T-helper 1 cell (primary cell): ENCODE measurements around the gene LRRC14B.
"Not testable (repeated sequence)": the region's sequence is repeated elsewhere in the genome, so short reads cannot be mapped to it uniquely, and the experiment has no call there.

Source experiments
- DNase-seq, 5 donors: peaks; one replicate each; pipeline ENCODE4 v3.0.0-alpha.2; 2012 to 2020

LRRC14B gene

DNA sequence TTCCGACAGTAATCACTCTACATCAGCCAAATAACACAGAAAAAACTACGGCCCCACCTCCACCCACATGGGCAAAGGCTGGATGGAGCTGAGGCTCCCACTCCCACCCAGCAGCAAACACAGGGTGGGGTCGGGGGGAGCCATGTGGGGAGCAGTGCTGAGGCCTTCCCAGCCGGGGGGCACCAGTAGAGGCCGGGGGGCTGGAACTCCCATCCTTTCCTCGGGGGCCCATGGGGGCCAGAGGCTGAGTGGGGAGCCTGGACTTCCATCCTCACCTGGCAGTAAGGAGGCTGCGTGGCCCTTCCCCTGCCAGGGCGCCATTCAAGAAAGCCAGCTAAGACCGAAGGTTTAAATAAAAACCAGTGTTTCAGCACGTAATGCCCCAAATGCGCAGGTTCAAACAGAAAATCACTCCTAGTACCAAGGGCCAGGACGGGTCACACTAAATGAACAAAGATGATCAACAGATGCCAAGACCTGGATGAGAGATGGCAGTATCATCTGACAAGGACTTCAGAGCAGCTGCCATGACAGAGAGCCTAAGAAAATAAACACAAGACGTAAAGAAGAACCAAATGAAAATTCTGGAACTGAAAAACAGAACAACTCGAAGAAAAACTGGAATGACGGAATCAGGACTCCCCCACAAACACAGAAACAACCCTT is 17.3 kb downstream of the LRRC14B start:
- no peak for DNase-seq

DNA sequence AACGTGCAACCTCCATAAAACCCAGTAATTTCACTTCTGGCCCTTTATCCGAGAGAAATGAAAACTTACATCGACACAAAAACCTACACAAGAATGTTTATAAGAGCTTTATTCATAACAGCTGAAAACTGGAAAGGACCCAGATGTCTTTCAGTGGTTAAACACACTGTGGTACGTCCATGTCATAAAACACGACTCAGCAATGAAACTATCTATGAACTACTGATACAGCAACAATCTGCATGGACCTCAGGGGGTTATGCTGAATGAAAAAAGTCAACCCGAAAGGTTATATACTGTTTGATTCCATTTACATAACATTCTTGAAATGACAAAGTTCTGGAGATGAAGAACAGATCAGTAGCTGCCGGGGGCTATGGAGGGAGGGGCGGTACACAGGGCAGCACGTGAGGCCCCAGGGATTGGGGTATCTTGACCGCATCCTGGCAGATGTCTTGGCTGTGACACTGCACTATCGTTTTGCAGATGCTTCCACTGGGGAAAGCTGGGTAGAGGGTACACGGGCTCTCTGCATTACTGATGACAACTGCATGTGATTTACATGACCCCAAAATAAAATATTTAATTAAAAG is 22.6 kb downstream of the LRRC14B start:
- DNase-seq = no peak

DNA sequence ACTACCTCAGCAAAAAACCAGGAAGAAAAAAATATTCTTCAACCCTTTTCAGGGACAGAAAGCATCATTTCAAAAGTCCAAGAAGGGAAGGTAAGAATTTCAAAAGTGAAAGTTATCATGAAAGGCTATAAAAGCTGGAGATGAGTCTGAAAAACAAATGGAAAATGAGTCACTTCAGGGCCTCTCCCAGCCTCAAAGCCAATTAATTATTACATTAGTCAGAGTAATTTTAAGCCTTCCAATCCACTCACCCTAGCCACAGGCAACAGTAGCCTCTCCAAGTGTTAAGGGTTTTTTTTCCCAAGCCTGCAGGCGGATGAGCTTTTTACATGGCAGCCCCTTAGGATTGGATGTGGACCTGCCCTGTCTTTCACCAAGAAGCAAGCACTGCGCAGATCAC is 24.0 kb downstream of the LRRC14B start:
- not testable (repeated sequence) for DNase-seq

DNA sequence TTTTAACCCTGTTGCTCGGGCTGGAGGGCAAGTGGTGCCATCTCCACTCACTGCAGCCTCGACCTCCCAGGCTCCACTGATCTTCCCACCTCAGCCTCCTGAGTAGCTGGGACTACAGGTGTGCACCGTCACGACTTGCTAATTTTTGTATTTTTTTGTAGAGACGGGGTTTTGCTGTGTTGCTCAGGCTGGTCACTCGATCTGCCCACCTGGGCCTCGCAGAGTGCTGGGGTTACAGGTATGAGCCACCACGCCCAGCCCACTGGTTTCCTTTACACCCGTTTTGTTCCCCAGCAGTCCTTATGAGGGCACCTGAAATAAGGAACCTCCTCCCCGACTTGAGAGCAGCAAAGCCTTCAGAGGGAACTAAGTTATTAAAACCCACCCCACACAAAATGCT is 24.8 kb downstream of the LRRC14B start:
- DNase-seq = not testable (repeated sequence)

DNA sequence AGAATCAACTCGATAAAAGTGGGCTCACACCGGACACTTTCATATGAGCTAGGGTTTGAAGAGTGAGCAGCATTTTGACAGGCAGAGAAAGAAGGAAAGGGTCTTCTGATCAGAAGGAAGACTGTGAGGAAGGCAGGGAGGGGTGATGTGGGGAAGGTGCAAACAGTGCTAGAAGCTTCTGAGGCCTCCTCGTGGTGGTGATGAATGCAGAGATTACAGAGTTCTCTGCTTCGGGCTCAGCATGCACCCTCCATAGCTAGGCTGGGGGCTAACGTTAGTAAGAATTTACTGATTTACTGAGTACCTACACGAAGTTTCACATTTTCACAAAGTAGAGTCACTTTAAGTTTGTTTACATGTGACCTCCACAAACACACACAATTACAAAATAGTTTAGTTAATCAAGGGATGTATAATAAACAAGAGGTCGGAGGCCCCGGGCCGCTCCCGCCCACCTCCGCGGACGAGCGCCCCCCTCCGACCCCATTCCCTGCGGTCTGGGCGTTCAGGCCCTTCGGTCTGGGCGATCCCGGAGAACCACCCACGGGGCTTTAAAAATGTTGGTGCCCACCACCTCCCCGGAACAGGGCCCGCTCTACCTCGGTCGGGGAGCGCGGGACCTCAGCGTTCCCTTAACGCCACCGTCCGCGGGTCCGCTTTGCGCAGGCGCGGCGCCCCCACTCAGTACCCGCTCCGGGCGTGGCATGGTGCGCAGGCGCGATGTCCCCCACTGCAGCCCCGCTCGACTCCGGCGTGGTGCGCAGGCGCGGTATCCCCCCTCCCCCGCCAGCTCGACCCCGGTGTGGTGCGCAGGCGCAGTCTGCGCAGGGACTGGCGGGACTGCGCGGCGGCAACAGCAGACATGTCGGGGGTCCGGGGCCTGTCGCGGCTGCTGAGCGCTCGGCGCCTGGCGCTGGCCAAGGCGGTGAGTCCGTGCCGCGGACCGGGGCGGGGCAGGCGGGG is 26.5 kb downstream of the LRRC14B start, which contains the start of the genes CCDC127 and SDHA:
Gene CCDC127 (minus strand): TSS at position 660 of the 963 bp plus-strand sequence. CDS start 1,304 bp downstream, outside the sequence.
Gene SDHA (plus strand): TSS at position 827 of the 963 bp plus-strand sequence. CDS start 36 bp downstream, at position 863.
- peak; percentile 97 to 100 (median 98) for DNase-seq

DNA sequence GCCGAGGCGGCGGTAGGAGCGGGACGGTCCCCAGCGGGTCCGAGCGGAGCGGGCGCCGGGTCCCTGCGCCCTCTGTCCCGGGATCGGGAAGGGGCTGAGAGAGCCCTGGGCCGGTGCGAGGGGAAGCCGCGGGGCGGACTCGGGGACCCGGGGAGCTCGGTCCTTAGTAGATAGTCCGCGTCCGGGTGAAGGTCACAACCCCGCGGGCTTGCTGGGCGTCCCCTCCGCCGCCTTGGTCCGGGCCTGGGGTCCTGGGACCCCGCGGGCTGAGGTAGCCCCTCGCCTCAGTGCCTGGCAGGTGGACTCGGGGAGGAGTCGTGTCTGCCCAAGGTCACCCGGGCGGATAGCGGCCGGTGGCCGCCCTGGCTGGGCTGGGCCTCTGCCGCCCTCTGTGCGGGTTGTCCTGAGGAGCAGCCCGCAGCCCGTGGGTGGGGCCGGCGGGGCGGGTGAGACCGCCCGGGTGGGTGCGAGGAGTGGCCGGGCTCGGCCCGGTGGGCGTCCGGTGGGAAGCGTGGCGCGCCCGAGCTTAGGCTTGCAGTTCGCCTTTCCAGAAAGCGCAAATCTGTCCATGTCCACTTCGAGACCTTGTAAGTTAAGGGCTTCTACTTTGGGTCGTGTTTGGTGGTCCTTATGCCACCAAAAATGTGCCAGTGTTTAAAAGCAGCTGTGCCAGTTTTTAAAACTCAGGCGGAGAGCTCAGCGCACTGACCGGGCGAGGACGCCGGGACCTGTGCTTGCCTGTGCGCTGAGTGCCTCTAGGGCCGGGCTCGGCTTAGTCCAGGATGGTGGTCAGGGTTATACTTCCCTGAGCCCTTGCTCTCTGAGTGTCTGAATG is 27.4 kb downstream of the LRRC14B start:
- DNase-seq = peak in 3 of 5 donors; percentile 5 to 21 (median 17)

DNA sequence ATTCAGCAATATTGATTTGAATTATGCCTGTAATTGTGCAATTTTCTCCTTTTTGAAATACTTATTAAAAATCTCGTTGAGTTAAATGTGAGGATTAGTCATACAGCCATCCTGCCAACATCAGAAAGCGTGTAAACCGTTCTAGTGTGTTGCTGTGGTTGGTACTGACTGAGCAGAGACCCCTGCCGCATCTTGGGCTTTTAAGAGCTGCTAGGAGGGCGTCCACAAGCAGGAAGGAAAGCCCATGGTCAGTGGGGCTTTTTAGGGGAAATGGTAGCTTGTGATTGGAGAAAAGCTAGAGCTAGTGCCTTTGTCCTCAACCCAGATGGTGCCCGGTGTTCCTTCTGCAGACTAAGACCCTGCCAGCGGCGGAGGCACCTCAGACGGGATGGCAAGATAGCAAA is 28.2 kb downstream of the LRRC14B start:
- peak in 2 of 5 donors; percentile 5 to 43 for DNase-seq

DNA sequence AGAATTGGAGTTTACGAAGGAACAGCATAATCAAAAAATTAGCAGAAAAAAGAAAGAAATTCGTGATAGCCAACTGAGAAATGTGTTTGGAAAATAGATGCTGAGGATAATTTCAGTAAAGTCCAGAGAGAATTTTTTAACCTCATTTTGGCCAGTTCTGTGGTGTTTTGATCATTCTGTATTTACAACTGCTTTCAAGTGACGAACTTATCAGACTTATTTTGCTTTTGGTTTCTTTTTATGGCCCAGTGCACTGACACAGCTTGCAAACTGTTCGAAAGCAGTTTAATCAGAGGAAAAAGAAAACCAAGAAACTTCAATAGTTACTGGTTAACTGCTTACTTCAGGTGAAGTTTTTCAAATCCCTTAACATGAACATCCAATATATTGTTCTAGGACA is 28.7 kb downstream of the LRRC14B start:
- peak in 1 of 5 donors; percentile 57 for DNase-seq

DNA sequence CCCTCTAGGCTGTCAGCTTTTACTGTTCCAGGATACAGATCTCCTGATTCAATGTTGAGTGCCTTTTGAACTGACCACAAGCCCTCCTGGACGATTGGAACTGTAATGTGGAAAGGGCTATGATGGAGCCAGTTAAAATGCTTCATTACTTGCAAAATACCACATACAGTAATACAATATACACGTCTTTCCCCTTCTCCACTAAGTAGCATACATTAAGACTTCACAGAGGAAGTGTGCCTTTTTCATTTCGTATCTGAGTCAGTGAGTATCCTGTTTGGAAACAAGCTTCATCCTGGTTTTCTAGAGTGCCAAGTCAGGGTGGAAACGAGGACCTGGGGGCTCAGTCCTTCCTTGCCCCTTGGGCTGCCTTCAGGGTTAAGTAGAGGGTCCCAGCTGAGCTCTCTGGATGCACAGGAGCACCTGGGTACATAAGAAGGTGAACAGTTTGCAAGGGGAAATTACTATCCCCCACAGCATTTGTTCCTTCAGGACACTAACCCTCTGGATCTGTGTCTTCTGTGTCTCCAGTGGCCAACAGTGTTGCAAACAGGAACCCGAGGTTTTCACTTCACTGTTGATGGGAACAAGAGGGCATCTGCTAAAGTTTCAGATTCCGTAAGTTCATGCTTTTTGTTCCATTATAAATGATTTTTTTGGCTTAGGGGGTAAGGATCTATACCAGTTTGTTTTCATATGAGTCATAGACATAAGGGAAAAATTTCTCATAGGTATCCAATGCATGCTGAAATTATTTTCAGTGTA is 31.8 kb downstream of the LRRC14B start:
- DNase-seq = not testable (repeated sequence)

DNA sequence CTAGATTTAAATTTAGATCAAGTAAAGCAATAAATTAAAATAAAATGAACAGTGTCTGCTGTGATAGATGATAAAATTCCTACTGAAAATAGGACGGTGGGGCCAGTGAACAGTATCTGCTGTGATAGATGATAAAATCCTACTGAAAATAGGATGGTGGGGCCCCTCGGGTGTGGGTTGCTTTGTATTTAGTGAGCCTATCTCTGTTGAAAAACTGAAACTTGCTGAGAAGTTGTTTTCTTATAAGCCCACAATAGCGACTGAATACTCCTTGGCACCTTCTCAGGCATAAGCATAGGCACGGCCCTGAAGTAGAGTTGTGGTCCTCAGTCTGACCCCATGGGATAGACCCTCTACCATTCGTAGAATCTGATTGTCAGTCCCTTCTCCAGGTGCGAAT is 32.5 kb downstream of the LRRC14B start:
- no peak for DNase-seq

DNA sequence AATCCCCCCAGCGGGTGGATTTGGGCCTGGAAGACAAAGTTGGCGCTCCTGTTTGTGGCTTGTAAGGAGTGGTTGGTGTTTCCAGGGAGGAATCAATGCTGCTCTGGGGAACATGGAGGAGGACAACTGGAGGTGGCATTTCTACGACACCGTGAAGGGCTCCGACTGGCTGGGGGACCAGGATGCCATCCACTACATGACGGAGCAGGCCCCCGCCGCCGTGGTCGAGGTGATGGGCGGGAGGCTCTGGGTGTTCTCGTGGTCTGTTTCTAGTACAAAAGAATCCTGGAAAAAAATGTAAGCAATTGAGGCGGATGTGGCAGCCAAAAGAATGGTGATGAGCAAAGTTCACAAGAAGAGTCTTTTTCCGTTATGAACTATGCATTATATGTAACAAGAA is 34.0 kb downstream of the LRRC14B start:
- no peak for DNase-seq

DNA sequence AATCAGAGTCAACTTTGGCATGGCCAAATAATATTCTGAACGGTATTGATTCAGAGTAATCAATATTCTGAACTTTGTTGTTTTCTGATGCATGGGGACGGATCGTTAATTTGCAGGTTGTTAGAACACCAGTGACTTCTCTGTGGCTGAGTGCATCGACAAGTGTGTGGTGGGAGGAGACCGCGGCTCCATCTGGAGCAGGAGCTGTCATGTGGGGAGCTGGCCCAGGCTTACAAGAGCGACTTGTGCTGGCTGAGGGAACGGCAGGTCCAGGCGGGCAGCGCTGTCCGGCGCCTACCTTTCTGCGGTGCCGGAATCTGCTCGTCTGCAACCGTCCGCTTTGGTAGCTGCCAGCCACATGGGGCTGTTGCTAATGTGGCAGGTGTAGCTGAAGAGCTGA is 36.1 kb downstream of the LRRC14B start:
- not testable (repeated sequence) for DNase-seq

DNA sequence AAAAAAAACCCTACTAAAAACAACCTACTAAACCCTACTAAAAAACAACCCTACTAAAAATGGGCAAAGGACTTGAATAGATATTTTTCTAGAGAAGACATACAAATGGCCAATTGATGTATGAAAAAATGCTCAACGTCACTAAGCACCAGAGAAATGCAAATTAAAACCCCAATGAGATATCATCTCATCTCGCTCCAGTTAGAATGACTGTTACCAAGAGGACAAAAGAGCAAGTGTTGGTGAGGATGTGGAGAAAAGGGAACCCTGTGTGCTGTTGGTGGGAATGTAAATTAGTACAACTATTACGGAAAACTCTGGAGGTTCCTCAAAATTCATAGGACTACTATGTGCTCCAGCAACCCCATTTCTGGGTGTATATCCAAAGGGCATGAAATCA is 37.6 kb downstream of the LRRC14B start:
- DNase-seq = no peak

DNA sequence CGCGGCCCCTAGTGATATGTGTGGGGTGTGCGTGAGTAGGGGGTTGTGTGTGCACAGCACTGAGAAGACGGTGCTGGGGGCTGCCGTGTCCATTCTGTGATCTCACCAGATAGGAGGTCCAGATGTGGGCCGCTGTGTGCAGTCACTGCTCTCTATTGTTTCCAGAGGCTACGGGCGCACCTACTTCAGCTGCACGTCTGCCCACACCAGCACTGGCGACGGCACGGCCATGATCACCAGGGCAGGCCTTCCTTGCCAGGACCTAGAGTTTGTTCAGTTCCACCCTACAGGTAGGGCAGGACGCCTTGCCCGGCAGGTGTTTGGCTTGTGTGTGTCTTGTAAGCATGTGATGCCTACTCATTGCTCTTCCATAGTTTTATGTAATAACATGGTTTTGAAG is 39.4 kb downstream of the LRRC14B start:
- no peak for DNase-seq

DNA sequence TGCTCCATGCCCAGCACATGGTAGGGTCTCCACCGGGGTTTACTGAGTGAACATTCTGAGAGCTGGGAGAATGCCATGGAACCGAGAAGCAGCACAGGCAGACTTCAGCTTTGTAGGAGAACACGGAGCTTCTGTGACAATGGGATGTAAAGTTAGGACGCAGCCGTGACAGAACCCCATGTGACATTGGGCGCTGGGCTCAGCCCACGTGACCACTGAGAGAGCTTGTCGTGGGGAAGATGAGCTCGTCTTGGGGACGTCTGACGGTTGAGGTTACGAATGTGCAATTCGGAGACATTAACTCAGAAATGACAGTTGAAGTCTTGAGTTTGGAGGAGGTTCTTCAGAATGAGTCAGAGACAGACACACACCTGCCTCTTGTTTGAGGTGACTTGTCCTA is 40.4 kb downstream of the LRRC14B start:
- no peak for DNase-seq

DNA sequence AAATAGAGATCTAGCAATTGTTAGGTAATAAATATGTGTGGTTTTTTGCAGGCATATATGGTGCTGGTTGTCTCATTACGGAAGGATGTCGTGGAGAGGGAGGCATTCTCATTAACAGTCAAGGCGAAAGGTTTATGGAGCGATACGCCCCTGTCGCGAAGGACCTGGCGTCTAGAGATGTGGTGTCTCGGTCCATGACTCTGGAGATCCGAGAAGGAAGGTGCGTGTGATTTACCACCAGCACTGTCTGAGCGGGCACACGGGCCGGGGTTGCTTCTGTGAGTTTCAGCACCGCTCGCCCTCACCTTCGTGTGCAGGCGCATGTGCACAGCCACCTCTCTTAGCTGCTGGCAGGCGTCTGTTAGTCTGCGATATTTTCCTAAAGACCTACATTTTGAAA is 42.1 kb downstream of the LRRC14B start:
- DNase-seq = not testable (repeated sequence)

DNA sequence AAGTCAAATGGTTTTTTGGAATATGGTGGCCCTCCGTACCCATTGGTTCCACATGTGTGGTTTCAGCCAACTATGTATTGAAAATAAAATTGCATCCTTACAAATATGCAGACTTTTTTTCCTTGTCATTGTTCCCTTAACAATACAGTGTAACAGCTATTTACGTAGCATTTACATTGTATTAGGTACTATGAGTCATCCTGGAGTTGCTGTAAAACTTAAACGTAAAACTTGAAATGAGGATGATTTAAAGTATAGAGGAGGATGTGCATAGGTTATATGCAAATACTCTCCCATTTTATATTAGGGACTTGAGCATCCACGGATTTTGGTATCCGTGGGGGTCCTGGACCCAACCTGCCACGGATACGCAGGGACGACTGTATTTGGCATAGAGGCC is 43.2 kb downstream of the LRRC14B start:
- no peak for DNase-seq

DNA sequence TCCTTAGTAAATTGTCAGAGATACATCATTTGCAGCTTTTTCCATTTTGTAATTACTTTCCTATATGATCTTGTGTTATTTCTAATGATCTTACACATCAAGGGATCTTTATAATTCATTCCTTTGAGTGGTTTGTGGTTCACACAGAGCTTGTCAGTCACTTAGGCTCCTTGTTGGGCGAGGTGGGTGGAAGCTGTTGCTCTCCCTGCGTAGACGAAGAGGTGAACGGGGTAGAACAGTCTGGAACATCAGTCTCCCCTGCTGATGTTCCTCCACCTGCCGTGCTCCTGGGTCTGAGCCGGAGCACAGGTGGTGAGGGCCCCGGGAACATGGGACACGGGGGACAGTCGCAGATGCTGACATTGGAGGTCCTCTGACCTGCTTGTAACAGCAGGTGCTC is 44.2 kb downstream of the LRRC14B start:
- not testable (repeated sequence) for DNase-seq

DNA sequence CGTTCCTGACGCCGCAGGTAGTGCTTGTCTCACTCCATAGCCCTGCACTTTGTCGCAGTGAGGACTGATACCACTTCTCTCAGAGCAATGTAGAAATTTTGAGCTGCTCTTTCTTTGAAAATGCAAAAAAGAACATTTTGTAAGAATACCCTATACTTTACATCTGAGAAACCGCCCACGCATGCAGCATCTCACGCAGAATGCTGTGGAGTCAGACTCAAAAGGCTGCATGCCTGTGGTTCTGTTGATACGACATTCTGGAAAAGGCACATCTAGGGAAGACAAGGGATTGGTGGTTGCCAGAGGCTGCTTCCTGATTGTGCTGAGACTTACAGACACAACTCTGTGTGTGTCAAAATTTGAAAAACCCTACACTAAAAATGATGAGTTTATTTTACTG is 46.6 kb downstream of the LRRC14B start:
- not testable (repeated sequence) for DNase-seq

DNA sequence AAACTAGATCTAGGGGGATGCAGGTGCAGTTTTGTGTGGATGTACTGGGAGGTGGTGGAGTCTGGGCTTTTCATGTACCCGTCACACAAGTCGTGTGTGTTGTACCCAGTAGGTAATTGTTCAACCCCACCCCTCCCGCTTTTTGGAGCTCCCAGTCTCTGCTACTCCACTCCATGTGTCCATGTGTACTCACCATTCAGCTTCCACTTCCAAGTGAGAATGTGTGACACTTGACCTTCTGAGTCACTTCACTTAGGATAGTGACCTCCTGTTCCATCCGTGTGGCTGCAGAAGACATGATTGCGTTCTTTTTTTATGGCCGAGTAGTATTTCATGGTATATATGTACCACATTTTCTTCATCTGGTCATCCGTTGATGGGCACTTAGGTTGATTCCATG is 49.3 kb downstream of the LRRC14B start:
- not testable (repeated sequence) for DNase-seq

DNA sequence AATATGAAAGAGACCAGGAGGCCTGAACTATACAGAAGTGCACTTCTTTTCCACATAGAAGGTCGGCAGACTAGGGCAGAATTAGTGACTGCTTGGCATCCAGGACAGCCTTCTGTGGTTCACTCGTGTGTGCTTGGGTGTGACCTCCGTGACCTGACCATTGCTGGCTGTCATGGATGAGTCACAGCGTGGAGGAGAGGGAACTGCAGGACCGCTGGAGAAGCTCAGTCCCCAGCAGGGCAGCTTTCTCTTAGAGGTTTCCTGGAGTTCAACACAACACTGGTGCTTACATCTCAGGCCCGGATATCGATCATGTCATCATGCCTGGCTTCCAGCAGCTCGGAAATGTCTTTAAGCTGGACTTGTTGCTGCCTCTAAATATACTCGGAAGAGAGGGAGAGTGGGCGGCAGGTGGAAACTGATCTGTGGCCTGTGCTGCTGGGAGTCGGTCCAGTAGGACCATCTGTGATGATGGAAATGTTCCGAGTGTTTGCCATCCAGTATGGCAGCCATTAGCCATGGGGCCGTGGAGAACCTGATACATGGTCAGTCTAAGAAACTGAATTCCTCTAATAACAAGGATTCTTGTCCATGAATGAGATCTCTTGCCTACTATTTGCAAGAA is 49.9 kb downstream of the LRRC14B start:
- not testable (repeated sequence) for DNase-seq
